Small intestine (tissue), 7 donors: ENCODE data around the gene KIDINS220. TPM values are rescaled to one million over a fixed set of nuclear protein-coding genes. Genes with fewer than 3 reads are reported as not detected.

Experiments used
- DNase-seq, 2 donors: peaks; one replicate each; pipeline versions ENCODE4 v3.0.0 to v3.0.0-alpha.2; 2013
- FAIRE-seq: peaks from 2 replicates; lab custom pipeline; 2012; peaks lifted over from hg19 to GRCh38; lab: Jason Lieb, UNC
- H3K27ac ChIP-seq, 3 donors: one replicate each; pipeline ENCODE4 v1.5.1; 2013; ENCODE audit warnings: low read length in 2 of 3, mild to moderate bottlenecking in 2 of 3, control low read depth in 1 of 3, inconsistent platforms in 1 of 3, low read depth in 1 of 3, moderate library complexity in 1 of 3
- H3K27me3 ChIP-seq, 3 donors: one replicate each; pipeline ENCODE4 v1.6.1; 2013; ENCODE audit warnings: low read length in 3 of 3, inconsistent platforms in 1 of 3; ENCODE audit not compliant: control insufficient read depth in 3 of 3, insufficient read depth in 3 of 3
- H3K36me3 ChIP-seq, 3 donors: one replicate each; pipeline ENCODE4 v1.6.1; 2013; ENCODE audit warnings: low read length in 3 of 3, inconsistent platforms in 1 of 3, low read depth in 1 of 3, mild to moderate bottlenecking in 1 of 3, moderate library complexity in 1 of 3; ENCODE audit not compliant: control insufficient read depth in 3 of 3, insufficient read depth in 2 of 3
- H3K4me1 ChIP-seq, 3 donors: one replicate each; pipeline ENCODE4 v1.6.1; 2013; ENCODE audit warnings: low read length in 2 of 3, inconsistent platforms in 1 of 3, low read depth in 1 of 3, mild to moderate bottlenecking in 1 of 3, moderate library complexity in 1 of 3; ENCODE audit not compliant: control insufficient read depth in 3 of 3, insufficient read depth in 2 of 3
- H3K4me3 ChIP-seq, 3 donors: one replicate each; pipeline ENCODE4 v1.5.1; 2013; ENCODE audit warnings: low read length in 3 of 3, control low read depth in 1 of 3, inconsistent platforms in 1 of 3, low read depth in 1 of 3, mild to moderate bottlenecking in 1 of 3, moderate library complexity in 1 of 3
- H3K9me3 ChIP-seq, 2 donors: one replicate each; pipeline ENCODE4 v1.6.1; 2013; ENCODE audit warnings: low read depth in 1 of 2, low read length in 1 of 2; ENCODE audit not compliant: control insufficient read depth in 2 of 2, insufficient read depth in 1 of 2
- WGBS, 3 donors: extraction: QIAGEN DNeasy Blood & Tissue Kit; methylation state at CpG; one replicate each; pipeline ENCODE4 v1.1.7; 2013; 5-methylcytosine and 5-hydroxymethylcytosine counted together
- polyA plus RNA-seq, 4 donors: library from polyadenylated mRNA; stranded (reverse) in 3 of 4; unstranded in 1 of 4; fragments of 200-250 nt in 3 of 4; fragments of 120-200 nt in 1 of 4; gene quantifications; one replicate each; pipeline versions ENCODE4 v1.2.1 to v1.2.3, GENCODE V29; 2013
- donor health status: healthy with polysubstance abuse.
- donor health status: control.
- donor health status: control.
- donor health status: Bipolar disorder and iron deficiency.
- donor health status: healthy.

The KIDINS220 gene
- polyA plus RNA-seq, 4 donors, result 4.6 to 41.1 (median 11.1) TPM

- 1 to 2% (median 1%) methylated on average over 29 of the region's 30 CpGs for WGBS, 3 donors
- peak overlapping the region in 2 of 3 donors; percentile 53 to 62 for H3K4me3 ChIP-seq
- peaks cover 0 to 10% (median 0%) of the 10 kb centered on the region in 3 donors for H3K36me3 ChIP-seq
- peak overlapping the region; percentile 77 to 97 (median 82) for H3K27ac ChIP-seq
- DNase-seq, result peak; percentile 87 to 88
- H3K4me1 ChIP-seq, result peaks cover 2 to 19% (median 8%) of the 10 kb centered on the region in 3 donors
- H3K9me3 ChIP-seq, result peaks cover 0 to 1% of the 10 kb centered on the region in 2 donors
- no peaks in the 10 kb centered on the region for H3K27me3 ChIP-seq
- FAIRE-seq, result no peak
Observed at GRCh38 chr2:8680822-8681760, 156.3 kb downstream of the KIDINS220 start.

GRCh38 chr2:8679827-8680731, 157.3 kb downstream of the KIDINS220 start:
- Histone ChIP-seq H3K4me1 (peaks cover 0 to 24% (median 6%) of the 10 kb centered on the region in 3 donors), H3K4me3 (peak overlapping the region in 2 of 3 donors; percentile 63 to 77), H3K27me3 (no peaks in the 10 kb centered on the region), H3K36me3 (peaks cover 0 to 10% (median 0%) of the 10 kb centered on the region in 3 donors), H3K9me3 (peaks cover 0 to 8% of the 10 kb centered on the region in 2 donors), H3K27ac (peak overlapping the region; percentile 97 to 100 (median 98))
- DNase-seq (peak; percentile 95 to 96), FAIRE-seq (no peak)
- WGBS, 3 donors, result 9 to 34% (median 13%) methylated on average over 19 of the region's 19 CpGs

- Histone ChIP-seq H3K4me3 (peak overlapping the region; percentile 61 to 77 (median 63)), H3K27ac (peak overlapping the region; percentile 97 to 100 (median 98)), H3K9me3 (peaks cover 0 to 14% of the 10 kb centered on the region in 2 donors), H3K27me3 (no peaks in the 10 kb centered on the region), H3K36me3 (peaks cover 0 to 9% (median 0%) of the 10 kb centered on the region in 3 donors), H3K4me1 (peaks cover 0 to 21% (median 6%) of the 10 kb centered on the region in 3 donors)
- 3 to 16% (median 8%) methylated on average over 8 of the region's 8 CpGs for WGBS, 3 donors
- FAIRE-seq, result no peak
- no peak for DNase-seq
Observed at GRCh38 chr2:8679567-8679826, 157.9 kb downstream of the KIDINS220 start.

Other genes starting within 250 kb of the KIDINS220 start
- 100 to 1,000 TPM in 3 of 4 donors, 10 to 100 TPM in 1; 70.2 to 613 (median 147) TPM for gene ID2, start 155.6 kb downstream of the KIDINS220 start, polyA plus RNA-seq
- 10 to 100 TPM in 1 of 4 donors, 1 to 10 TPM in 3; 1.4 to 15.8 (median 2.5) TPM for gene MBOAT2, start 166.1 kb upstream of the KIDINS220 start, polyA plus RNA-seq